HepG2 (cell line): ENCODE results near the gene PMPCB. TPM values are rescaled to one million over a fixed set of nuclear protein-coding genes. Genes with fewer than 3 reads are reported as not detected.

Source experiments
- ELF1 ChIP-seq: sonication (generic); formaldehyde crosslinking; IDR thresholded peaks from 2 replicates; pipeline ENCODE4 v1.4.0; 2020; ENCODE audit warnings: missing genetic modification reagents
- HNRNPUL1 ChIP-seq: fragments of 200-400 bp; formaldehyde crosslinking; IDR thresholded peaks from 2 replicates; pipeline ENCODE4 v1.6.1; 2017; ENCODE audit warnings: low read depth, mild to moderate bottlenecking, low read length, moderate library complexity
- MTERF4 ChIP-seq: sonication (generic); formaldehyde crosslinking; IDR thresholded peaks from 2 replicates; pipeline ENCODE4 v1.8.0; 2023; ENCODE audit warnings: mild to moderate bottlenecking, missing genetic modification reagents
- MTF2 ChIP-seq: sonication (generic); formaldehyde crosslinking; IDR thresholded peaks from 2 replicates; pipeline ENCODE4 v1.5.0; 2020; ENCODE audit warnings: missing genetic modification reagents, borderline replicate concordance
- NFKBIZ ChIP-seq: IDR thresholded peaks from 2 replicates; pipeline ENCODE4 v1.6.1; 2018; ENCODE audit warnings: missing genetic modification reagents, missing compliant biosample characterization
- SMAD3 ChIP-seq: sonication (generic); formaldehyde crosslinking; IDR thresholded peaks from 2 replicates; pipeline ENCODE4 v1.4.0; 2020; ENCODE audit warnings: missing genetic modification reagents
- SRF ChIP-seq: IDR thresholded peaks from 2 replicates; pipeline ENCODE4 v1.6.1; 2011; ENCODE audit warnings: mild to moderate bottlenecking, low read depth, low read length, moderate library complexity
- TOPORS ChIP-seq: sonication (generic); formaldehyde crosslinking; IDR thresholded peaks from 2 replicates; pipeline ENCODE4 v1.8.0; 2023; ENCODE audit warnings: mild to moderate bottlenecking, missing genetic modification reagents
- XRCC5 ChIP-seq: fragments of 200-400 bp; formaldehyde crosslinking; optimal IDR thresholded peaks from 2 replicates; pipeline ENCODE3; 2017; ENCODE audit warnings: mild to moderate bottlenecking, low read length
- YEATS2 ChIP-seq: sonication (generic); formaldehyde crosslinking; IDR thresholded peaks from 2 replicates; pipeline ENCODE4 v1.4.0; 2020; ENCODE audit warnings: missing genetic modification reagents, borderline replicate concordance
- ZBED4 ChIP-seq: sonication (generic); formaldehyde crosslinking; IDR thresholded peaks from 2 replicates; pipeline ENCODE4 v1.4.0; 2020; ENCODE audit warnings: missing genetic modification reagents, borderline replicate concordance
- ZNF605 ChIP-seq: sonication (generic); formaldehyde crosslinking; IDR thresholded peaks from 2 replicates; pipeline ENCODE4 v1.8.0; 2022; ENCODE audit warnings: mild to moderate bottlenecking, missing genetic modification reagents
- ZNF709 ChIP-seq: sonication (generic); formaldehyde crosslinking; IDR thresholded peaks from 2 replicates; pipeline ENCODE4 v1.5.0; 2020; ENCODE audit warnings: mild to moderate bottlenecking, missing genetic modification reagents
- ZNF747 ChIP-seq: sonication (generic); formaldehyde crosslinking; IDR thresholded peaks from 2 replicates; pipeline ENCODE4 v1.8.1; 2023; ENCODE audit warnings: missing genetic modification reagents, mild to moderate bottlenecking, borderline replicate concordance
- ZNF788 ChIP-seq: sonication (generic); formaldehyde crosslinking; IDR thresholded peaks from 2 replicates; pipeline ENCODE4 v1.5.0; 2020; ENCODE audit warnings: mild to moderate bottlenecking, missing genetic modification reagents, borderline replicate concordance
- polyA plus RNA-seq, 8 experiments: library from polyadenylated mRNA; depleted of rRNA in 3 of 8; stranded (reverse) in 7 of 8; unstranded in 1 of 8; fragments of >200 nt; fragmentation: Illumina TruSeq in 4 of 8; extraction: Trizol in 4 of 8; gene quantifications; 2 replicates each; pipeline versions ENCODE4 v1.2.1 to v1.2.3, GENCODE V29; 2011 to 2016; ENCODE audit warnings: low read depth in 4 of 8, missing spikeins in 1 of 8, mixed read lengths in 1 of 8; ENCODE audit not compliant: insufficient read depth in 1 of 8
- total RNA-seq, 5 experiments: library from RNA; depleted of rRNA; stranded (reverse); fragments of >200 nt; fragmentation: Illumina TruSeq; extraction: Trizol; gene quantifications; 2 replicates each; pipeline ENCODE4 v1.2.3, GENCODE V29; 2016; ENCODE audit warnings: low read depth in 1 of 5
- TF ChIP-seq, protein P1 (sequence below): sonication (generic); formaldehyde crosslinking; IDR thresholded peaks from 2 replicates; pipeline ENCODE4 v1.4.0; 2020; ENCODE audit warnings: missing genetic modification reagents, borderline replicate concordance
- TF ChIP-seq, protein P2 (sequence below): IDR thresholded peaks from 2 replicates; pipeline ENCODE4 v1.6.1; 2016
- TF ChIP-seq, protein P3 (sequence below): sonication (generic); formaldehyde crosslinking; IDR thresholded peaks from 2 replicates; pipeline ENCODE4 v1.9.0; 2022; ENCODE audit warnings: missing genetic modification reagents, mild to moderate bottlenecking, borderline replicate concordance

The PMPCB gene
- total and polyA plus RNA-seq, 2 of the 13 experiments (the other 11 are each of a cell fraction or from before 2014, with no cell fraction given), result 80.8 to 124 TPM

- TF ChIP-seq MTERF4 (CRISPR knock-in tag), result peak; percentile 31; the same call in 1 of the 2 replicates
- TF ChIP-seq, protein P1, sequence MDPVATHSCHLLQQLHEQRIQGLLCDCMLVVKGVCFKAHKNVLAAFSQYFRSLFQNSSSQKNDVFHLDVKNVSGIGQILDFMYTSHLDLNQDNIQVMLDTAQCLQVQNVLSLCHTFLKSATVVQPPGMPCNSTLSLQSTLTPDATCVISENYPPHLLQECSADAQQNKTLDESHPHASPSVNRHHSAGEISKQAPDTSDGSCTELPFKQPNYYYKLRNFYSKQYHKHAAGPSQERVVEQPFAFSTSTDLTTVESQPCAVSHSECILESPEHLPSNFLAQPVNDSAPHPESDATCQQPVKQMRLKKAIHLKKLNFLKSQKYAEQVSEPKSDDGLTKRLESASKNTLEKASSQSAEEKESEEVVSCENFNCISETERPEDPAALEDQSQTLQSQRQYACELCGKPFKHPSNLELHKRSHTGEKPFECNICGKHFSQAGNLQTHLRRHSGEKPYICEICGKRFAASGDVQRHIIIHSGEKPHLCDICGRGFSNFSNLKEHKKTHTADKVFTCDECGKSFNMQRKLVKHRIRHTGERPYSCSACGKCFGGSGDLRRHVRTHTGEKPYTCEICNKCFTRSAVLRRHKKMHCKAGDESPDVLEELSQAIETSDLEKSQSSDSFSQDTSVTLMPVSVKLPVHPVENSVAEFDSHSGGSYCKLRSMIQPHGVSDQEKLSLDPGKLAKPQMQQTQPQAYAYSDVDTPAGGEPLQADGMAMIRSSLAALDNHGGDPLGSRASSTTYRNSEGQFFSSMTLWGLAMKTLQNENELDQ (CRISPR knock-in tag), result peak; percentile 50; the same call in 1 of the 2 replicates
- TF ChIP-seq ZBED4 (CRISPR knock-in tag), result peak; percentile 94
- TF ChIP-seq ZNF747 (CRISPR knock-in tag), result peak; percentile 32; the same call in 1 of the 2 replicates
- TF ChIP-seq SRF, result no peak
- peak; percentile 70 for TF ChIP-seq SMAD3
- TF ChIP-seq, protein P2, sequence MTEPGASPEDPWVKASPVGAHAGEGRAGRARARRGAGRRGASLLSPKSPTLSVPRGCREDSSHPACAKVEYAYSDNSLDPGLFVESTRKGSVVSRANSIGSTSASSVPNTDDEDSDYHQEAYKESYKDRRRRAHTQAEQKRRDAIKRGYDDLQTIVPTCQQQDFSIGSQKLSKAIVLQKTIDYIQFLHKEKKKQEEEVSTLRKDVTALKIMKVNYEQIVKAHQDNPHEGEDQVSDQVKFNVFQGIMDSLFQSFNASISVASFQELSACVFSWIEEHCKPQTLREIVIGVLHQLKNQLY (CRISPR knock-in tag), result peak; percentile 40; the same call in 1 of the 2 replicates
- TF ChIP-seq NFKBIZ (CRISPR knock-in tag), result no peak; the same call in 1 of the 2 replicates
- no peak for TF ChIP-seq HNRNPUL1
- peak; percentile 85; the same call in 1 of the 2 replicates for TF ChIP-seq YEATS2 (CRISPR knock-in tag)
- peak; percentile 44; the same call in 1 of the 2 replicates for TF ChIP-seq ZNF605
- TF ChIP-seq ZNF709 (CRISPR knock-in tag), result peak; percentile 78; the same call in 1 of the 2 replicates
- peak; percentile 95 for TF ChIP-seq ELF1 (CRISPR knock-in tag)
- peak; percentile 92 for TF ChIP-seq XRCC5
- peak; percentile 90; the same call in 1 of the 2 replicates for TF ChIP-seq ZNF788 (CRISPR knock-in tag)
- TF ChIP-seq, protein P3, sequence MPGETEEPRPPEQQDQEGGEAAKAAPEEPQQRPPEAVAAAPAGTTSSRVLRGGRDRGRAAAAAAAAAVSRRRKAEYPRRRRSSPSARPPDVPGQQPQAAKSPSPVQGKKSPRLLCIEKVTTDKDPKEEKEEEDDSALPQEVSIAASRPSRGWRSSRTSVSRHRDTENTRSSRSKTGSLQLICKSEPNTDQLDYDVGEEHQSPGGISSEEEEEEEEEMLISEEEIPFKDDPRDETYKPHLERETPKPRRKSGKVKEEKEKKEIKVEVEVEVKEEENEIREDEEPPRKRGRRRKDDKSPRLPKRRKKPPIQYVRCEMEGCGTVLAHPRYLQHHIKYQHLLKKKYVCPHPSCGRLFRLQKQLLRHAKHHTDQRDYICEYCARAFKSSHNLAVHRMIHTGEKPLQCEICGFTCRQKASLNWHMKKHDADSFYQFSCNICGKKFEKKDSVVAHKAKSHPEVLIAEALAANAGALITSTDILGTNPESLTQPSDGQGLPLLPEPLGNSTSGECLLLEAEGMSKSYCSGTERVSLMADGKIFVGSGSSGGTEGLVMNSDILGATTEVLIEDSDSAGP (CRISPR knock-in tag), result peak; percentile 95
- TF ChIP-seq MTF2, result peak; percentile 89; the same call in 1 of the 2 replicates
- TF ChIP-seq TOPORS (CRISPR knock-in tag), result peak; percentile 77; the same call in 1 of the 2 replicates
These were observed at the start of gene PMPCB (continued) for GRCh38 chr7:103296901-103297836.
